HG02973 (cell line): ENCODE results near the gene PLEKHA8.
A peak's percentile ranks its signal among the peaks of the same experiment; 100 is the strongest.

Source experiments
- ATAC-seq: cut with Tn5 transposase; IDR thresholded peaks from one replicate; pipeline ENCODE4 v1.9.1; 2021; ENCODE audit warnings: moderate library complexity; ENCODE audit not compliant: unreplicated experiment

Gene PLEKHA8

GRCh38 chr7:30022991-30023390 is 5.2 kb upstream of the PLEKHA8 start:
- ATAC-seq: no peak

GRCh38 chr7:30023524-30023923 is 4.7 kb upstream of the PLEKHA8 start:
- no peak for ATAC-seq

GRCh38 chr7:30026229-30027064 is 1.8 kb upstream of the PLEKHA8 start, which contains the start of gene FKBP14:
FKBP14 (minus strand) TSS chr7:30026702; CDS start chr7:30026508, 194 bp downstream.
- peak; percentile 75 for ATAC-seq

- ATAC-seq: peak; percentile 27
These were observed 1.2 kb upstream of the PLEKHA8 start for GRCh38 chr7:30027065-30027456.

DNA sequence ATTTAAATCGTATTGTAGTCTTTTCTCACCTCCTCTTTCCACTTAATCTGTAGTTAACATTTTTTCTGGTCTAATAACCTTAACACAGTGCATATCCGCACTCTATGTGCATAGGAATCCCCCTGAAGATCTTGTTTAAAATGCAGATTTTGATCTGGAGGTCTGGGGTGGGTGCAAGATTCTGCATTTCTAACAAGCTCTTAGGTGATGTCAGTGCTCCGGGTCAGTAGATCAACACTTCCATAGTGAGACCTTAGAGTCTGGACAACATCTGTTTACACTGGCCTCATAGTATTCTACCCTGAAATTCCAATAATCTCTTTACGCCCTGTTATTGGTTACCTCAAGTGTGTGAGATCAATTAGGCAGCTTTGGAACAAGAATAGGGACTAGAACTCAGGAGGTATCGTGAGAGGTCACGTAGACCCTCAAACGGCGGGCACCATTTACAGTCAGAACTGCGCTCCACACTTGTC is 434 bp upstream of the PLEKHA8 start:
- ATAC-seq: no peak

GRCh38 chr7:30028749-30029635 is 780 bp downstream of the PLEKHA8 start:
- peak; percentile 16 for ATAC-seq

DNA sequence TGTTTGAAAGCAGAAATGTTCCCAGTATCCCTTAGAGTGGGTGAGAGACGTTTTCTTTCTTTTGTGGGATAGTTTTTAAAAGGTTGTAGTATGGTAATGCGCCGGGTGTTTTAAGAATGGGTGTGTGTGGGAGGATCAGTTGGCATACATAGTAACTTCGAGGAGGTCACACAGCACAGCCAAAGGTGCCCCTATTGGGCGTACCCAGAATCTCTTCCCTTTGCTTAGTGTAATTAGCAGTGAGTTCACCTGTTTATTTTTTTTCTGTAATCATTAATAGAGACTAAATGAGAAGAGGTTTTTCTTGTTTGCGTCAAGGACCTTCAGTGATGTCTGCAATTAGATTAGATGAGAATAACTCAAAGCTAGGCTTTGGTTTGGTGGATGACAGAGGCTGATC is 1.5 kb downstream of the PLEKHA8 start:
- ATAC-seq: no peak

DNA sequence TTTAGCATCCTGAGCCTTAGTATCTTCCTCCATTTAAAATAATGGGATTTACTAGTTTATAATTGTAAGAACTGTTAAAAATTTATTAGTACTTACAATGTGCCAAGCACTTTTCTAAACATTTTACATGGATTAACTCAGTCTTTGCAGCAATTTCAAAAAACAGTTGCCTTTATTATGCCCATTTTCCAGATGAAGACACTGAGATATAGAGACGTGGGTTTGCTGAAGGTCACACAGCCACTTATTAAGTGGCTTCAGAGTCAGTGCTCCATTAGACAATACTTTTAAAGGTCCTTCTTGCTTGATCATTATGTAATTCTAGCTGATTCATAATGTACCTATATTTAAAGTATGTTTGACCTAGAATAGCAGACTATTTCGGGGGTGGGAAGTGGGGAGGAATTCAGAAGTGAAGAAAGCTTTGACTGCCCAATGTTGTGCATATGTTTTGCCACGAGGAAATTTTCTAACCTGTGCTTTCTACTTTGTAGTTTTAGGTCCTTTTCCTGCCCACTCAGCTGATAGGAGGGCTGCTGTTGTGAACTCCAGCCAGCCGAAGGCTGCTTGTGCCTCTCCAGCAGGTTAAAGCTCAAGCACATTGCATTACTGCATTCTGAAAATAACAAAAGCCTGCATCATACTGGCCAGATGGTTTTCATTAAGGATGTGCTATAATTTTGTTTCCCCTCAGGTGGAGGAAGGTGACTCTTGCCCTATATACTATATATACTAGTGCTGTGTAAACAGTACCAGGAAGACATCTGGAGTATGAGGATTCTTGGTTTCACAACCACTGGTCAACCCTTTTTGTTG is 4.3 kb downstream of the PLEKHA8 start:
- ATAC-seq: no peak

- ATAC-seq: no peak
These were observed 6.3 kb downstream of the PLEKHA8 start for GRCh38 chr7:30034501-30034900.

DNA sequence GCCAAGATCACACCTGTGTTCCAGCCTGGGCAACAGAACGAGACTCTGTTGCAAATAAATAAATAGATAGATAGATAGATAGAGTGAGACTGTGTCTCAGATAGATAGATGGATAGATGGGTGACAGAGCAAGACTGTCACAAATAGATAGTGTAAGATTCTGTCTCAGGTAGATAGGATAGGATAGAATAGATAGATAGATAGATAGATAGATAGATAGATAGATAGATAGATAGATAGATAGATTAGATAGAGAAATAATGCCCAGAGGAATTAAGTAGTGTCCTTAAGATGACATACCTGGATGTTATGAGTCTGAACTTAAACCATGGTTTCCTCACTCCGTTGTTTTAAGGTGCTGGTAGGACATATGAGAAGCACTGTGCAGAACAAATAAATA is 8.0 kb downstream of the PLEKHA8 start:
- ATAC-seq: no peak

DNA sequence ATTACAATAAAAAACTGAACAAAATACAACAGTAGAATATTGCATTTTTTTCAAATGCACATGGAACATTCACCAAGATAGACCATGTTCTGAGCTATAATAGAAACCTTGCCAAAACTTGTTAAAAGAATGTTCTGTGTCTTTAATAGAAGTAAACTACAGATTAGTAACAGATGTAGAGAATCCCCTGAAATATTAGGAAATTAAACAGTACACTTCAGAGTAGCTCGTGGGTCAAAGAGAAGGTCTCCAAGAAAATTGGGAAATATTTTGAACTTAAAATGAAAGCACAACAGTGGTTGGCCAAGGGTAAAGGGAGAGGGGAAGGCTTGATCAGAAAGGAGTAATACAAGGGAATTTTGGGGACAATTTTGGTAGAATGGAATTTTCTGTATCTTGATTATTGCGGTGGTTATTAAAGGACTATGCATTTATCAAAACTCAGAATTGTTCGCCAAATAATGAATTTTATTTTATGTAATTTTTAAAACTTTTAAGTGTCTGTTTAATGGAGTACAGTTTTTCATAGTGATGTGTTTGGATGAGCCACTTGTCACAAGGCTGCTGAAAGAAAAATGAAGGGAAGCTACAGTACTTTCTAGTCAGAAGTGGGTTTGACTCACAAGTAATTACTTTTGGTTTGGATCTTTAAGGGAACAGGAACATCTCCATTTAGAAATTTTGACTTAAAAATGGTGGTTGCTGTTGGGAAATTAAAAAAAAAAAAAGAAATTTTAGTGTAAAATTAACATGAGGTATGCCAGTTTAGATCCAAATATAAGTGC is 10.2 kb downstream of the PLEKHA8 start:
- no peak for ATAC-seq

DNA sequence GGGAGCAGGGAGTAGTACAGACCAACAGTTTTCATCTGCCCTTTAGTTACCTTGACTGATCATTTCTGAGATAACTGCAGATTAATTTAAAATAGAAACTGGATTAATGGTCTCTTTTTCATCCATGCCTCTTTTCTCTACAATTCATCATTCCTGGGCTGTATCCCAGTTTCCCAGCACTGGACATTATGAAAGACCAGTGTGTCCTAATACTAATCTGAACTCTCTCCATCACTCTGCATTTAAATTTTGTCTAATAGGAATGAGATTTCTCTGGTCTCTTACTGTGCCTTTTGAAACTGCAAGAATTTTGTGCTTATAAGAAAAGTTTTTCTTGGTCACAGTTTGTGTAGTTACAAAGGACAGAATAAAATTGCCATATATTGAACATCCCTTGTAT is 12.7 kb downstream of the PLEKHA8 start:
- ATAC-seq: no peak

DNA sequence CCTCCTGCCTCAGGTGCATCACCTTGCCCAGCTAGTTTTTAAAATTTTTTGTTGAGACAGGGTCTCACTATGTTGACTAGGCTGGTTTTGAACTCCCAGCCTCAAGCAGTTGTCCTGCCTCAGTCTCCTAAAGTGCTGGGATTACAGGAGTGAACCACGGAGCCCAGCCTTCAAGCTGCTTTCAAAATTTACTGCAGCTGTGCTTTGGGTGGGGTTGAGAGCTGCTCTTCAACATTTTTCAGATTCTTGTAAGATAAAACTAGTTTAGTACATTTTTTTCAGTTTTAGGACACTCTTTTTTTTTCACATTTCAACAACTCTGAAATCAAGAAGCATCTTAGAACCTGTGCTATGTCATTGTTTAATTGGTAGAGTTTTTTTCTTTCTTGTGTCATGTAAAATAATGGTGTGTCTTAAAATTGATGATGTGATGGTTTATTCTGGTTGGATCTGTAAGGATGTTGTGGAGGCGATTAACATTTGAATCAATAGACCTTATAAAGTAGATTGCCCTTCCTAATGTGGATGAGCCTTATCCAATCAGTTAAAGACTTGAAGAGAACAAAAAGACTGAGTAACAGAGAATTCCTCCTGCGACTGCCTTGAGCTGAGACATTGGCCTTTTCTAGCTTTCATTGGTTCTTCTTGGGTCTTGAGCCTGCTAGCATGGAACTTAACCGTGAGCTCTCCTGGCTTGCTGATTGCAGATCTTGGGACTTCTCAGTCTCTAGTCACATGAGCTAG is 13.5 kb downstream of the PLEKHA8 start:
- ATAC-seq: no peak

GRCh38 chr7:30046127-30046770 is 18.0 kb downstream of the PLEKHA8 start:
- ATAC-seq: no peak

DNA sequence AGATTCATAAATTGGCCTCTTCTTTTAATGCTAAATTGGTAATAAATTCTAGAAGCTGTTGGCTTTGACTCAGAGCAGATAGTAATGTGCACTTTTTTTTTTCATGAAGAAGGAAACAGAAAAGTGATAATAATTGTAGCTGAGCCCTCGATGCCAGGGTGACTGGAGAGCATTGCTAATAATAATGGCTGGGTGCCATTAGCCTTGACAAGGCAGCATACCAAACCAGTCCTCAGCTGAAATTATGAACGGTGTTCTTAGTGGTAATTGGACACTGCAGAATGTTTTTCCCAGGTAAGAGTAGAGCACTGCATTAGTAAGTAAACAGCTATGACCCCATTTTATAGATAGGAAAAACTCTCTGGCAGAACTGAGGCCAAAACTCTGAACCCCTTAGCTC is 18.9 kb downstream of the PLEKHA8 start:
- ATAC-seq: no peak

- ATAC-seq: no peak
These were observed 20.4 kb downstream of the PLEKHA8 start for GRCh38 chr7:30048582-30048981.

GRCh38 chr7:30049173-30049572 is 21.0 kb downstream of the PLEKHA8 start:
- ATAC-seq: no peak

- no peak for ATAC-seq
These were observed 24.9 kb downstream of the PLEKHA8 start for GRCh38 chr7:30053068-30053467.

- no peak for ATAC-seq
These were observed 29.5 kb downstream of the PLEKHA8 start for GRCh38 chr7:30057741-30058140.
